ENCODE data around the gene VPREB3.

Gene VPREB3

GRCh38 chr22:23704829-23705228 is 49.4 kb downstream of the VPREB3 start:
- Histone ChIP-seq H3K4me1 (ENCODE audit: control insufficient read depth in 1 of 2, insufficient read depth in 1 of 2, low read depth in 1 of 2, low read length in 1 of 2) (no peaks in the 10 kb centered on the region), H3K36me3 (peaks cover 85% of the 10 kb centered on the region), H3K27ac (no peak overlapping the region), H3K9me3 (no peaks in the 10 kb centered on the region), H3K27me3 (no peaks in the 10 kb centered on the region), H3K4me3 (ENCODE audit: low read depth in 1 of 2, low read length in 1 of 2) (no peak overlapping the region)
- TF ChIP-seq CTCF (IDR thresholded peaks at IDR 0.05), result no peak

- Histone ChIP-seq H3K4me3 (ENCODE audit: low read depth in 1 of 2, low read length in 1 of 2) (no peak overlapping the region), H3K27ac (no peak overlapping the region), H3K4me1 (ENCODE audit: control insufficient read depth in 1 of 2, insufficient read depth in 1 of 2, low read depth in 1 of 2, low read length in 1 of 2) (peaks cover 6 to 7% of the 10 kb centered on the region in 2 experiments), H3K9me3 (no peaks in the 10 kb centered on the region), H3K27me3 (no peaks in the 10 kb centered on the region), H3K36me3 (peaks cover 84% of the 10 kb centered on the region)
- TF ChIP-seq CTCF (IDR thresholded peaks at IDR 0.05), result no peak
Observed at GRCh38 chr22:23704062-23704461, 50.2 kb downstream of the VPREB3 start.

Data from neutrophil (primary cell).